Right hindlimb (tissue), 1 donor: ENCODE measurements around the gene DNAL4.

Source experiments
- DNase-seq: peaks from one replicate; pipeline ENCODE4 v3.0.0-alpha.2; 2018

The DNAL4 gene

GRCh38 chr22:38738475-38739070 is 55.4 kb downstream of the DNAL4 start:
- DNase-seq: no peak

DNA sequence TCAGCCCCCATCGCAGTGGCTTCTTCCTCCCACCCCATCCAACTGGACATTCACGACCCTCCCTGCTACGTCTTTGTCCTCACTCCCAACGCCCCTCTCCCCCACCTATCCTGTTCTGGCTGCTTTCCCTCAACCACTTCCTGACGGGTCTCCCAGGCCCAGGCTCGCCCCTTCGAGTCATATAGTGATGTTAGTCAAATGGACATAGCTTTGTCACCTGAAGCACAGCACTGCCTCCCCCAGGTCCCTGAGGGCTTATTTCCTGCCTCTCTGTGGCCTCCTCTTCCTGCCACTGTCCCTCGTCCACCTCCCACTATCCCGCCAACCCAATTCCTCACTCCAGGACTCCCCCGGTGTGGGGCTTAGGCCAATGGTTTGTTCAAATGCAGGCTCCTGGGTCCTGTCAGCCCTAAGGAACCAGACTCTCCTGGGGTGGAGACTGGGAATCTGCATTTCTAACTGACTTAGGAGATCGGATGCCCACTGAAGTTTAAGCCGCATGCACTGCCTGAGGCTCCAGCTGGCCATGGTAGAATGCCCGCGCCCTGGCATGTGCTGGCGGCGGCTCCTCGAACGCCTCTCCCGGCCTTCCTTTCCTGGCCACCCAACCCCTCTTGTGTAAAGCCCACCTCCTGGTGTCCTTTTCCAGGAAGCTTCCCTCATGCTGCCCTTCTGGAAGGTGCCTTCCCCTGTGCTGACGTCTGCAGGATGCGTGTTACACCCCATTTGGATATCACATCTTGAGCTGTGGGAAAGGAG is 56.5 kb downstream of the DNAL4 start:
- DNase-seq: no peak

DNA sequence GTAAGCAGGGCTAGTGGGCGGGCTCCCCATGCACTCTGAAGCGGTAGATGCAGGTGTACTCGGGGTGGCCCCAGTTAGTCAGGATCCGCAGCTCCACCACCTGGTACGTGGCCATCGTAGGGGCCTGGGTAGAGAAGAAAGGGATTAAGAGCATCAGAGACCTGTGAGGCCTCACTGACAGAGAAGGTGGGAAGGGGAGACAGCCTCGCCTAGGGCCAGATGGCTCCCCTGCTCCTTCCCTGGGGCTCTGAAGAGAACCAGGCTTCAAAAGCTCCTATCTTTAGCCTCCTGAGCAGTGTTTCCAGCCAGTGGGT is 57.7 kb downstream of the DNAL4 start:
- no peak for DNase-seq

DNA sequence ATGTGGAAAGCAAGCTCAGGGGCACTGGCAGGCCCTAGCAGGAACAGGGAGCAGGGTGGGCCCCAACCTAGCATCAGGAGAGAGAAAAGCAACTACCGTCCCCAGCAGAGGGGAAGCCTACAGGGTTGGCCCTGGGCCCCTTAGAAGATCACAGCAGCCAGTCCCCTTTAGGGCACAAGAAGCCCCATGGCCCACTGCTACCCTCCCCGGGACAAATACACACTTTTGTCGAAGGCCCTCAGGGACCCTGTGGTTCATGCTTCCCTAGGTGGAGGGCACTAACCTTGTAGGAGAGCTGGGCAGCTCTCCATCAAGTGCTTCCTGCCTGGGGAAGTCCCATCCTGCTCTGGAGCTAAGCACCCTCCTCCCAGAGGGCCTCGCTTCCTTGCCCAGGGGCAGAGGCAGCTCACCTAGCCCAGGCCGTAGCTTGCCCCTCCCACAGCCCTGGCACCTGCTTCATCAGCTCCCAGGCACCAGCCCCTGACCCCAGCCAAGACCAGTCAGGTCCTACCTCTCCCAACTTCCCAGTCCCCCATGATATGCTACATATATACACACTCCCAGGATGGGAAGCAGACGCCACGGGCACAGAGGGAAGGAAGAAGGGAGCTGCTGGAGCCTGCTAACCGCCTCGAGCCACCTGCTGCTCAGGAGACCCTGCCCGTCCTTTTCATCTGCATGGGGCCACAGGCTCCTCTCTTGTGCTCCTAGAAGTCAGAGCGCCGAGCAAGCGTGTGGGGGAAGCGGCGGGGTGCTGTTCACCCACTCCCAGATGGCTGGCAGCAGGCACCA is 58.3 kb downstream of the DNAL4 start:
- DNase-seq: no peak

DNA sequence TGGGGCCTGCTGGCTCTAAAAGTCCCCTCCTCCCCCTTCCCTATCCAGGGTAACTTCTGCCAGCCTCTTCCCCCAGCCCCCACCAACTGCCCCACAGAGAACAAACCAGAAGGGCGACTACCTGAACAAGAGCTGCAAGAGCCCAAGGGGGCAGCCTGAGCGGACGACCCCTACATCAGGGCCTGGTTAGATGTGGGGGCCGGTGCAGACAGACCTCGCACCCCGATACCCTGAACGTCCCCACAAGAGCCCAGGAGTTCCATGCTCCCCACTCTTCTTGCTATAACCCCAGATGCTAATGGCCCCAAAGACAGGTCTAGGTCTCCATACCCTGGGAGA is 58.8 kb downstream of the DNAL4 start:
- DNase-seq: no peak

DNA sequence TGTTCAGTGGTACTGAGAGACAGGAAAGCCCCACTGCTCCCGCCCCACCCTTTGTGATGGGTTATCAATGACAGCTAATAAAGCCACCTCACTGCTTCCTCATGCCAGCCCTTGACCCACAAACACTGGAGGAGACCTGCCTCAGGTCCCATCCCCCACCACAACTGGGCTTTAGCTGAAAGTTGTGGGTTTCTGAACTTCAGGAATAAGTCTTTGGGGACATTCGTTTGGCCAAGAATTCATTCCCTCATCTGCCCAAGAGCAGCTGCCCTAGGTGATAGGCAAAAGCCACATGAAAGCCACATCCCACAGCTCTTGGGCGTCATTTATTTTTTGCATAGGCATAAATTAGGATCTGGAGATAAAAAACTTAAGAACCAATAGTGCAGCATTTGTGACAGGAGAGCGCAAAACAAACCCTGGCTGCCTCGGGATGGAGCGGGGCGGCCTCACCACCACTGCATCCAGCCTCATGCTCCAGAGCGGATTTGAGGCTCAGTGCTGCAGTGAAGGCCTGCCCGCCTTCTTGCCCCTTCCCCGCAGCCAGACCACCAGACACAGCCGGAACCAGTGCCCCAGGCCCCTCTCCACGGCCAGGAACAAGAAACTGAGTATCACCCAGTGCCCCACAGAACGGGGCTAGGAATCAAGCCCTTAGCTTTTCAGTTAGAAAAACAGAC is 59.4 kb downstream of the DNAL4 start:
- DNase-seq: no peak

DNA sequence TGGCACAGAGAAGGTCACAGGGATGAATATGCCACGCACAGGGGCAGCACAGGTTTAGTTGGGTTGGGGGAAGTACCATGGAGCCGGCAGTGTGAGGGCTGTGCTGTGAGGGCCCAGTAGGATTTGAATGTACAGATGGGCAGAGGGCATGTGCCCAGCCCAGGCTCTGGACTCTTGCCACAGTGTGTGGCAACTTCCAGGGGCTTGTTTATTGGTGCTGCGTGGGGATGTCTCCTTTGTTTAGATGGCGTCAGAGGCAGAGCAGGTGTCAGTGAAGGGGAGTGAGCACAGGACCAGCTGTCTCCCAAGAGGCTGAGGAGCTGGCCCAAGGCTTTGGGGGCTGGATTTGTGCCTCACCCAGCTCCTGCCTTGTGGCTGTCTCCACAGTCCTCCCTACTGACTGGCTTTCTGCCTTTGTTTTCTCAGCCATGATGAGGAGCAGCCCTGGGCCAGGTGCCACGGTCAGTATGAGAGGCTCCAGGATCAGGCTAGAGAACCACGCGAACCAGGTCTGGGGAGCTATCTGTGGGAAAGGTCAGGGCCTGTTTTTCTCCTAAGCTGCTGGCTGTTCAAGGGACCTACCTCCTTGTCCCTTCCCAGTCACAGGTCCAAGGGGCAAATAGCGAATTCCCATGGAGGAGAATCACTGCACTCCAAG is 60.1 kb downstream of the DNAL4 start:
- peak; percentile 58 for DNase-seq

GRCh38 chr22:38733329-38733723 is 60.6 kb downstream of the DNAL4 start:
- DNase-seq: peak; percentile 48

DNA sequence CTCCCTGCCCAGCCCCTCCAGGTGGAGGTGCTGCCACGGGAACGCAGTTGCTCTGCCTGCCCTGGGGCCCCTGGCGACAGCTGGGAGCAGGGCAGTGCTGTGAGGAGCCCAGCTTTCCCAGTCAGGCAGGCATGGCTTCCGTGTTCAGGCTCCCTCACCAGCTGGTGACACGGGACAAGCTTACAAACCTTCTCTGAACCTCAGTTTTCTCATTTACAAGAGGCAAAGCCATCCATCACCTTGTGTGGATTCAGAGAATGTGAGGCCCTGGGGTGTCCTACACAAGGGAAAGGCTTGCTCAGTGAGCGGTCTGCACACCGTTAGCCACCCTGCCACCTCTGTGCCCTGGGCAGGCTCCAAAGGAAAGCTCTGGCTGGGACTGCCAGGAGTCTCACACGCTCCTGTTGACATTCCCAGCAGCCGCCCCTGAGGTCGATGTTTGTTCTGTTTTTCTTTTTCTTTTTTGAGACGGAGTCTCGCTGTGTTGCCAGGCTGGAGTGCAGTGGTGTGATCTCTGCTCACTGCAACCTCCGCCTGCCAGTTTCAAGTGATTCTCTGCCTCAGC is 61.6 kb downstream of the DNAL4 start:
- DNase-seq: no peak

DNA sequence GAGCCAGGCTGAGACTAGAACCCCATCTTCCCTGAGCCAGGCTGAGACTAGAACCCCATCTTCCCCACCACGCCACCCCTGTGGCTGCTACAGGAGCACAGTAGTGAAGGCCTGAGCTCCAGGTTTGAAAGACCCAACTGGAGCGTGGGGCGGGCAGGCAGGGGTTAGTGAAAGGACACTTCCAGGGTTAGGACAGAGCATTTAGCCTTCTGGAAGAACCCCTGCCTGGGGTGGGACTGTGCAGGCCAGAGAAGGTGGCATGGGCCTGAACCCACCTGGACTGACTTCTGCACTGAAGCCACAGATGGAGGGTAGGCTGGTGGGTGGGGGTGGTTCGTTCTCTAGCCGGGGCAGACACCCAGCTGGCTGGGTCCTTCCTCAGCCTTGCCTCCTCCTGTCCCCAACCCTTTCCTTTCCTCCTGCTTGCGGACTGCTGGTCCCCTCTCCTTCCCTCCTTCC is 62.2 kb downstream of the DNAL4 start:
- DNase-seq: no peak

- no peak for DNase-seq
These were observed 63.5 kb downstream of the DNAL4 start for GRCh38 chr22:38730411-38730871.

- DNase-seq: no peak
These were observed 64.0 kb downstream of the DNAL4 start for GRCh38 chr22:38729946-38730345.

- DNase-seq: no peak
These were observed 64.8 kb downstream of the DNAL4 start for GRCh38 chr22:38728871-38729796.
